ENCODE data around the gene GSPT1. TPM values are rescaled to one million over a fixed set of nuclear protein-coding genes. Genes with fewer than 3 reads are reported as not detected.

GSPT1 gene
- polyA plus RNA-seq, 10 donors: 75.5 to 113 (median 88.2) TPM

DNA sequence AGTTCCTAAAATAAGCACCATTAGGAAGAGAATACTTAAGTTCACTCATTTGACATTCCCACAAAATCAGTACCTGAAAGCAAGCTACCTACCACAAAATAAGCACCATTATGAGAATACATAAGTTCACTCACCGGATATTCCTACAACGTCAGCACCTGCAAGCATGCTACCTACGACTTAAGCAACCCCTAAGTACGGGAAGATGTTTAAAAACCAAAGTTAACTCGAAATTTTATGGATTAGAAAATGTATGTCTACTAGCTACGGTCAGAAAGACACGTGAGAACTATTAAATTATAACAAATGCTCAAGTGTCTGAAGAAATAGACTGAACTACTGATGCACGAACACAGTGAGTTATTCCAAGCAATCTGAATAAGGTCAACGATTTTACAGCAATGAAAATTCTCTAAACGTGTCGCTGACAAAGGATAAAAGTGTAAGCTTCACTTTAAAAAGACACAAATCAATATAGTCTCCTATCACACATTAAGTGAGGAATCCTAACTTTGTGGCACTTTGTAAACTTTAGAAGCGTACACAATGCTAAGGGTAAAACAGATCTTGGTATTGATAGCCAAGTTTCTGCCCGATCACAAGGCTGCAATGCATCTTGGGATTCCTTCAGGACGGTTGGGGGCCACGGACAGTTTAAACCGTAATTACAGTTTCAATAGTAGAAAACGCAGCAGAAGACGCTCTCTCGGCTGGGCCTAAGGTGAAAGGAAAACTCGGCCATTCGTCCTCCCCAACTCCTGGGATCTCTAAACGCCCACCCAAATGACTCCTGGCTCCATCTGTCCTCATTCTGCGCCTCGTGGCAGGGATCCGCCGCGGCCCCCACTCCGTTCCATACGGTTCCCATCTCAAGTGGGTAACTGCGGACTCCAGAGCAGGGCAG, 1.3 kb downstream of the GSPT1 start:
- peak in 2 of 3 donors; percentile 28 to 70 for DNase-seq

DNA sequence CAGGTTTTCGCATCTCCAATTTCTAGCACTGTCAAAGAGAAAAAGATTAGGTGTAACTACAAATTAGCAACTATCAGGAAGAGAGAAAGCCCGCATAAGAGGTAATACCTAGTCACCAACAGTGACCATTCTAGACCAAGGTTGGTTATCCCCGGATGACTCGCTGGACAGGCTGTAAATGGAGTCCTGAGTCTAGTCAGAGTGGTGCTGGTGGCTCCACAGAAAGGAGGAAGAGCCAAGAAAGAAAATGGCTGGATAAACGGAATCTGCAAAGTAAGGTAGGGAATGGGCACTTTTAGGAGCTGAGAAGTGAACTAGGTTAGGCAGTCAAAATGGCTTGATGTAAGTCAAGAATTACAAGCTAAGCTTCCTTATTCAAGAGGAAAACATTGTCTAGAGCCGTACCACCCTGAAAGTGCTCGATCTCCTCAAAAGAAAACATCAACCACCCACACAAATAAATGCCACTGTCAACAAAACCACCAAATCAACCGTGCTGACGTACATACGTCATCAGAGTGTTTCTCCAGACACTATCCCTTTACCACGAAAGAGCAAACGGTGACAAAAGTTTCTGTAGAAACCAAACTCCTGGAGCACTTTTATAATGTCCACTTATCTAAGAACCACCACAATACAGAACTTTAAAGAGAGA, 2.2 kb downstream of the GSPT1 start:
- DNase-seq: peak in 1 of 3 donors; percentile 10

DNA sequence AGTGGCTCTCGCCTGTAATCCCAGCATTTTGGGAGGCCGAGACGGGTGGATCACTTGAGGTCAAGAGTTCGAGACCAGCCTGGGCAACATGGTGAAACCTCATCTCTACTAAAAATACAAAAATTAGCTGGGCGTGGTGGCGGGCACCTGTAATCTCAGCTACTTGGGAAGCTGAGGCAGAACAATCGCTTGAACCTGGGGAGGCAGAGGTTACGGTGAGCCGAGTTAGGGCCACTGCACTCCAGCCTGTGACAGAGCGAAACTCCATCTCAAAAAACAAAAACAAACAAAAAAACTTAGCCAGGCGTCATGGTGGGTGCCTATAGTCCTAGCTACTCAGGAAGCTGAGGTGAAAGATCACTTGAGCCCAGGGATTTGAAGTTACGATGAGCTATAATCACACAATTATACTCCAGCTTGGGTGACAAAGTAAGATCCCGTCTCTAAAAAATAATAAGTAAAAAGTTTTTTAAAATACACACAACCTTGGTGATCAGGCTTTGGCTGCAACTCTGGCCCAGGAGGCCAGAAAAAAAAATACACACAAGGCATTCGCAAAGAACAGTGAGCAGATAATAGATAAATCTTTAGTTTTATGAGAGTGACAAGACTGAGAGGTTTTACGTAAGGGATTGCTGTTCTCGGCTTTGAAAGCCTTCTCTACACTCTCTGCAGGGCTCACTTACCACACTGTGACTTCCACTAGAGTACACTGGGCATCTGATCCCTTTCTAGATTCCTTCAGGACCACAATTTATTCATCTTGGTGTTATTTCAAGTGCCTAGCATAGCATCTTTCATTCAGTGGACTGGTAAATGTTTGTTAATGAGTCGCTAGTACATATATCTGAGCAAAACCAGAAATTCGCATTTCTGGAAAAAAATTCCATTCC, 5.9 kb downstream of the GSPT1 start:
- DNase-seq: no peak

DNA sequence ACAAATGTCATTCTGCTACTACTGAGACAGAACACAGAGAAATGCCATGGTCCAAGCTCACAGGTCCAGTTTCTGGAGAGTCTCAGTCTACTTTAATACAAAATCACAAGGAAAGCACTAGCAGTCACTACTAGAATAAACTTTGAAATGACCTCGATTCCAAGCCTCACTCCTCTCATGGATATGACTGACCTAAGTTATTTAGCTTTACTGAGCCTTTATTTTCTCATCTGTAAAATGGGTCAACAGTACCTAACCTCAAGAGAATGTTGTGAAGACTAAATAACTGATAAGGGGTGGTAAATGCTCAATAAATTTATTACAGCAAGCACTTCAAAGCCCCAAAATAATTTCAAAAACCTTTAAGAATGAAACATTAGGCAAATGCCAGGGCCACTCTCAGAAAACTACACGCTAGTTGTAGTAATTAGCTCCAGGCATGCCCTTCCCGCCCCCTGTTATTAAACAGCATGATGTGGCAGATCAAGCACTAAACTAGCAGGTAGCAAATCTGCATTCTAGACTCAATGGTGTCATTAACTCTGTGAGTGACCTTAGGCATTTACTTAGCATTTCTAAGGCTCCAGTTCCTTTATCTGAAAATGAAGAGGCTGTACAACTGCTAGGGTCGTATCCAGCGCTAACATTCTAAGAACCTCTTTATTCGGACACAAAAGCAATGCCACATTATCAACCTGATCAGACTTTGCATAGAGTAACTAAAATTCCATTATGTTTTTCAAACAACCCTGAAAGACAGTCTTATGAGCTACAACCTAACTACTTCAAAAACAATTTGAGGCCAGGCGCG, 8.4 kb downstream of the GSPT1 start:
- no peak for DNase-seq

DNA sequence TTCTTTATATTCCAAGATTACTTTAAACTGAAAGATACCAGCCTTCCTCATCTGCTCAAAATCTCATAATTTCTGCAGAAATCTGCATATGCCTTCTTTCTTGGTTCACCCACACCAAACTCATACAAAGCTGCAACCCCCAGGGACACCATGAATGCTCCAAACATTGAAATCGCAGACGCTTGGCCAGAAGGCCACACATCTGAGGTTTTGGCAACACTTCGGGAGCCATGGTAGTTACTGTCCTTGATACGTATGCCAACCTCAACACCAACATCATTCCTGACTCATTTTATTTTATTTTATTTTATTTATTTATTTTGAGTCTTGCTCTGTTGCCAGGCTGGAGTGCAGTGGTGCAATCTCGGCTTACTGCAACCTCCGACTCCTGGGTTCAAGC, 11.8 kb downstream of the GSPT1 start:
- no peak for DNase-seq

DNA sequence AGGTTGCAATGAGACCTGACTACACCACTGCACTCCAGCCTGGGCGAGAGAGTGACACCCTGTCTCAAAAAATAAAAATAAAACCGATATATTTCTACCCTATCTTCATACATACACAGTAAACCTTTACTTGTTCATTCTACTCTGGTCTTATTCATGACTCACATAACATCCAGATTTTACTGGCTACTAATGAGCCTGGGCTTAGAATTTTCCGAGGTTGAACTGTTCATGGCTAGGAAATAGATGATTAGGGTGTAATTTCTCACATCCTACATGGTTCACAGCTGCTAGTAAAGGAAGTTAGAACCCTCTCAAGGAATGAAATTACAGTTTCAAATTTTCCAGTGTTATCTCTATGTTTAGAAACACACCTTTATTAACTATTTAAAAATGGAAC, 14.7 kb downstream of the GSPT1 start:
- no peak for DNase-seq

DNA sequence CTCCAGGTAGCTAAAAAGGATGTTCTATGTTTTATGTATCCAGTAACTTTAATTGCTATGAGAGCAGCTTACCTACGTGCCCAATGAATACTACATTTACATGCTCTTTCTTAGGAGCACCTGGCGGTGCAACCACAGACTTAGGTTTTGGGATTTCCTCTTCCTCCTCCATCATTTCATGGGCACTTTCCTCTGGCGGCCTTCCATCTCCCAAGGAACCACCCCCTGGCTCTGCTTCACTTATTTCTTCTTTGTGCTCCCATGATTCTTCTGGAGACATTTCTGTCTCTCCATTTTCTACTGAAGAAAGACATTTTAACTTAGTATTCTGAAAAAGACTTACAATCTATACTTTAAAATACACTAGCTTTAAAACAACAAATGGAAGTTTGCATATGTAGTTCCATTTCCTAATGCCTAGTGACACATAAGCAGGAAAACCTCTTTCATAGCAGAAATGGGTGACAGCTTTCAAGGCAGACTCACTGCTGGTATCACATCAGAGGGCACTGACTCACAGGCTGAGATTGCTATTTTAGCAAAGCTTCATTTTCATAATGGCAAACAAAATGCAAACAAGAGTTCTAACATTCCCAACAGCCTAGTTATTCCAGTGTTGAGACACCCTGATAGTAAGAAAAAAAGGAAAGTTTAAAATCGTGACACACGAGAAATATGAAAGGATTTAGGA, 19.1 kb downstream of the GSPT1 start:
- DNase-seq: no peak

DNA sequence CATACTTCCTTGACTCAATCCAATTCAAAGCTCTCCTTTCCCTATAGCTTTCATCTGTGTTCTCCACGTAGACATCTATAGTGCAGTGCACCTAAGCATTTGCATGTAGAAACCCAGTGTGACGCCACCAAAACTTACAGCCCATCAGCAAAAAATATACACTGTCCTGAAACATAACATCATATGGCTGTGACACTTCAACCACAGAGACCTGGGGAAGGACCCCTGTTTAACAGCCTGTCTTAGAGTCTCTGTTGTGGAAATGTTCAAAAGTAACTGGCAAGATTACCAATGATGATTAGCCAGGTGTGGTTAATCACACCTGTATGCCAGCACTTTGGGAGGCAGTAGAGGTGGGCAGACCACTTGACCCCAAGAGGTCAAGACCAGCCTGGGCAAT, 22.2 kb downstream of the GSPT1 start:
- DNase-seq: no peak

DNA sequence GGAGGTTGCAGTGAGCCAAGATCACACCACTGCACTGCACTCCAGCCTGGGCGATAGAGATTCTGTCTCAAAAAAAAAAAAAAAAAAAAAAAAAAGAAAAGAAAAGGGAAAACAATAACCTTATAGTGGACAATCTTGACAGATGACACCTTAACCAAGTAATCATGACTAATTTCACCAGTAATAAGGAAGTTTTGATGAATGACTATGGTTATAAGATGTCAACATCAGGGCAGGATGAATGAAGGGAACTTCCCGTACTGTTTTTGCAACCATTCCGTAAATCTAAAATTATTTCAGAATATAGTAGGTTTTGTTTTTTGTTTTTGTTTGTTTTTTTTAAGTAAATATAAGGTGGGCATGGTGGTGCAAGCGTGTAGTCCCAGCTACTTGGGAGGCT, 23.0 kb downstream of the GSPT1 start:
- no peak for DNase-seq

DNA sequence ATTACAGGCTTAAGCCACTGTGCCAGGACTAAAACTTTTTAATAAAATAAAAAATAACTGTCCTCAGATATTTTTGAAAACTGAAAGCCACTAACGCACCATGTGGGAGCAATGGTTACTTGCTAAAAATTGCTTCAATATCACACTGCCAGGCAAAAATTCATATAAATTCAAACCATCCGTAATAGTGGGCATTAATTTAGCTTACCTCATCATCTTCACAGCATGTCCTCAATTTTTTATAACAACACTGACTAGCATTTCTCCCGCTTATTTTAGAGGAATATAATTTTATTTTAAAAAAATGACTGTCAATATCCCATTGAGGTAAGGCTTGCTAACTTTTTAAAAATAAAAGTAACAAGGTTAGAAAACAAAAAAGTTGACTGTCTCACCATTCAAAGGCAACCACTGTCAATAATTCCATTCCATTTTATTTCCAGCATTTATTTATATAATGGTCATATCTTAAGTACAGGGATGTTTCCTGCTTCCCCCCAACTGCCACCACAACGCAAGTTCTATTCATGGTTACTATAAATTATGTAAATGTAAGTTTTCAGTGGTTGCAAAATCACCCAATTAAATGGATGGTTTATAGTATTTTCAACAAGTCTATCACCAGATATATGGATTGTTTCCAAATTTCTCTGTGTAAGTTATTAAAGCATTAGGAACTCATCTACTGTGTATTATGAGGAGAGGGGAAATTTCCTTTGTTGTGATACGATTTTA, 25.4 kb downstream of the GSPT1 start:
- no peak for DNase-seq

DNA sequence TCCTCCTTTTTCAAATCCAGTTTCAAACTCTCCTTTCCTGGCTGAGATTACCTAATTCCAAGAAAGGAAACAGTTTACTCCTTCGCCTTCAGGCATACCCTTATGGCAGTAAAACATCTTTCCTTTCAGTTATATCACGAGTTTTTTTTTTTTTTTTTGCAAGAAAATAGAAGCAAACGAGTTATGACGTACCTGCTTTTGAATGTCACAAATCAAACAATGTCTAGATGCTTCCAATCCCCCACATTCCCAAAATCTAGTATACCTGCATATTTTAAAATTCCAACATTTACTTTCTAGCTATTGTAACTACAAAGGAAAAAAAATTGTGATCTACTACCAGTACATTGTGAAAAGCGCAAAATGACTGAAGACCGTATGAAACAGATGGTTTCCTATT, 28.9 kb downstream of the GSPT1 start:
- no peak for DNase-seq

DNA sequence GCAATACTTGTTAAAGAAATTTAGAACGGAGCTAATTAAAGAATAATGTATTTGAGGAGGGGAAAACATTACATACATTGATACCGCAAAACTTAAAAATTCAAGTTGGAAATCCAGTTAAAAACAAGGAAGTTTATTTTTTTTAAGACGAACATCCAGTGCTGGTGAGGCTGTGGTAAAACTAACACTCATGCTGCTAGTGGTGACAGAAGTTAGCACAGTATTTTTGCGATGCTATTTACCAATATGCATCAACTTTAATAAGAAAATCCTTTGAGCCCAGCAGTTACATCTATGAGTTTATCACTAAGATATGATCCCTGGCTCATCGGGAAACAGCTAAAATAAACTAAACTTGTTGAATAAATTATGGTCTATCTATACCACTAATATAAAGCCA, 31.7 kb downstream of the GSPT1 start:
- DNase-seq: no peak

DNA sequence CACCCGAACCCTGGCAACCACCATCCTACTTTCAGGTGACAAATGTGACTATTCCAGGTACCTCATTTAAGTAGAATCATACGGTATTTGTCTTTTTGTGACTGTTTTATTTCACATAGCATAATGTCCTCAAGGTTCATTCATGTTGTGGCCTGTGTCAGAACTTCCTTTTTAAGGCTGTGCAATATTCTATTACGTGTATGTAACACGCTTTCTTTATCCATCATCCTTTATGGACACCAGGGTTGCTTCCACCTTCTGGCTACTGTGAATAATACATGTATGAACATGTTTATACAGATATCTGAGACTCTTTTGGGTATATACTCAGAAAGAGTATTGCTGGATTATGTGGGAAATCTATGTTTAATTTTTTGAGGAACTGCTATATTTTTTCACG, 35.7 kb downstream of the GSPT1 start:
- no peak for DNase-seq

DNA sequence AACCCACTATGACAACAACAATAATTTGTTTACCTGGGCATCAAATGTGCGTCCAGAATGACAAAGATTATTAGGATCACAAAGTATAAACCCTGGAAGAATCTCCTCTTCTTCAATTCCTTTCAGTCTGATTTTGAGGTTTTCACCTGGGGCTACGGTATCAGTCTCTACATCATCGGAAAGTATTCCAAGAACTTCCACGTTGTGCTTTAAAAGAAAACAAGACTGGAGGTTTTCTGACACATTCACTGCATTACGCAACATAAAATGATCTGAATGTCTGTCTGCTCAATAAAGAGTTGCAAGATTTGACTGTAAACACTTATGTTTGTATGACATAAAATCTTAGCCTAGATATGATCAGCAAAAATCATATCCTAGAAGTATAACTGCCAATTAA, 38.4 kb downstream of the GSPT1 start:
- DNase-seq: no peak

DNA sequence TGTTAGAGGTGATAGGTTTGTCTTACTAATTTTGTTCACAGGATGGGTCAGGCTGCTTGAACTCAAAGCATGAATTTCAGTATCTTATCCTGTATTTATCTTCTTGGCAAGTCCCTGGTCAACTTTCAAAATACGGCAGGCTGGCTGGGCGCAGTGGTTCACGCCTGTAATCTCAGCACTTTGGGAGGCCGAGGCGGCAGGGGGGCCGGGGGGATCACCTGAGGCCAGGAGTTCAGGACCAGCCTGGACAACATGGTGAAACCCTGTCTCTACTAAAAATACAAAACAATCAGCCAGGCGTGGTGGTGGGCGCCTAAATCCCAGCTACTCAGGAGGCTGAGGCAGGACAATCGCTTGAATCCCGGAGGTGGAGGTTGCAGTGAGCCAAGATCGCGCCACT, 39.5 kb downstream of the GSPT1 start:
- no peak for DNase-seq

DNA sequence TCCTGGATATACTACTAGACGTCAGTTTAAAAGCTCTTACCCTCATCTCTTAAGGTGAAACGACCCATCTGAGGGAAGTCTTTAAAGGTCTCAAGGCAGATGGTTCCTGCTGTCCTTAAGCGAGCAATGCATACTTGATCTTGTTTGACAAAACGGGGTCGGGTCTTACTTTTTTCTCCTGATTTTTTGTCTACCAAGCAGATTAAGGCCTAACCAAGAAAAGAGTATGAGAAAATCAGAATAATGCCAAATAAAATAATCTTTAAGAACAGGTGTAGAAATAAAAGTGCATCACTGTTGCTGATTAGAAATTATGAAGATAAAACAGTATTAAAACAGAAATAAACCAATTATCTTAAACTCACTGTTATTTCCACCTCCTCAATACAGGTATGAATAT, 40.0 kb downstream of the GSPT1 start:
- no peak for DNase-seq

DNA sequence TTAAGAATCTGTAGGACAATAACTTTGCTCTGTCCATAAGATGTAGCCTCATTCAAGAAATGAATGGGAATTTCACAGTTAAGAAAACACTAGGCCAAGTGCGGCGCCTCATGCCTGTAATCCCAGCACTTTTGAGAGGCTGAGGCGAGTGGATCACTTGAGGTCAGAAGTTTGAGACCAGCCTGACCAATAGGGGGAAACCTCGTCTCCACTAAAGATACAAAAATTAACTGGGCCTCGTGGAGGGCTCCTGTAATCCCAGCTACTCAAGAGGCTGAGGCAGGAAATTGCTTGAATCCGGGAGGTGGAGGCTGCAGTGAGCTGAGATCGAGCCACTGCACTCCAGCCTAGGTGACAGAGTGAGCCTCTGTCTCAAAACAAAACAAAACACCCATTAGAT, 44.6 kb downstream of the GSPT1 start:
- peak in 1 of 3 donors; percentile 8 for DNase-seq

DNA sequence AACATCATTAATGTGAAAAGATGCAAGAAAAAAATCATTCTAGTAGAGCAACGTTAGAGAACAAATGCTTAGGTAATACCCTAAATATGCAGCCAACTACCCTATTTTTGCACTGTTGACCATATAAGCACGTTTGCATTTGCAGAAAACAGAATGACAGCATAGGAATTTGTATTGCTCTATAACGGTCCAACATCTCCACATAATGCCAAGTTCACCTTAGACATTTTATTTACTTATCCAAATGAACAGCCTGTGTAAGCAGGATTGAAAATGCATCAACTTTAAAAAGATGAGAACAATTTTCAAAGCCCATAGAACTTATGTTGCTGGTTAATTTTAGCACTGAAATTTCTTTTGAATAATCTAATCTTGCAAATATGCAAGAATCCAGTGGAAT, 45.4 kb downstream of the GSPT1 start:
- DNase-seq: no peak

DNA sequence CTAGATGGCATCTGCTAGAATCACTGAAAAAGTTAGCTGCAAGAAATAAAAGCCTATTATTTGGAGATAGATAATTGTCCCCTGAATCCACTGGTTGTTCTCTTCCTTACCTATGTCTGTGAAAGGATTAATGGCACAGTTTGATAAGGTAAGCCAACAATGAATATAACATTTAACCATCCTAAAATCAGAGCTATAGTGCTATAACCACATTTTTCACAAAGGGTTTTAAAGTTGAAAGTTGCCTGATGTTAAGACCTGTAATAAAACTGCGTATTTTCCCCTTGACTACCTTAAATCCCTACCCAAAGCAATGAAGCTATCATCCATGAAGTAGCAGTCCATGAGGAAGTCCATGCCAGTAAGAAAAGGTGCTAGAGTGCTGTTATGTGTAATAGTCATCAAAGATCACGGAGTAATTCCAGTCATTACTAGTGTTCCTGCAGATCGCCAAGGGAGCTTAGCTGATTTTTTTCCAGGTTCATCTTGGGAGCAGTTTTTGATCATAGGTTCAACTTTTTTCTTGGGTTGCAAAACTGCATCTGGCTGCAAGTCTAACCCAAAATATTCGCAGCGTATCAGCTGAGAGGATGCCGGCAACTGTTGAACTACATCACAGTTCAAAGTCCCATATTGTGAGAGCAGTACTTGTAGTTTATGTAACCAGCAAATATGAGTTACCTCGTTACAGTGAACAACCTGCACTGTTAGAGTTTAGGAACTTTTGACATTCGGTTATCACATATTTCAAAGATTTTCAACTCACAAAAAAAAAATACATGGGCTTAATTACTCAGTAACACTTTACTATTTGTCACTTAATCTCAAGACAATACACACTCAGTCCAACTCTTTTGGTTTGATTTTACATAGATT, 46.2 kb downstream of the GSPT1 start:
- DNase-seq: no peak
